Epidermal melanocyte (primary cell): ENCODE measurements around the gene RAD51B.
A peak's percentile ranks its signal among the peaks of the same experiment; 100 is the strongest.

Experiments used
- DNase-seq: peaks from one replicate; pipeline ENCODE4 v3.0.0; 2011; ENCODE audit warnings: low spot score; ENCODE audit not compliant: insufficient read length

The RAD51B gene

DNA sequence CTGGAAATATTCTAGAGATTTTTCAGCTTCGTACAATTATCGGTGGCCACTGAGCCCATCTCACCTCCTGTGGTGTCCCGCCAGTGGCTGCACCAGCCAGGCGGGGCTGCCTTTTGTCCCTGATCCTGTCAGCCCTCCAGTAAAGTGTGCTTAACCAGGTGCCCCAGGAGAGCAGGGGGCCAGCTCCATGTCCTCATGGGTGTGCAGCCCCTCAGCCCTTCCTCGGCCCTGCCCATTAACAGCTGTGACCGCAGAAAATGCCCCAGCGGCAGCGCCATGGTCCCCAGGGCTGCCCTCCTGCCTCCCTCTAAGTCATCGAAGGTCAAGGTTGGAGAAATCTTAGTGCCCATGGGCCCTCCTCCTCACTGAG, 784.8 kb downstream of the RAD51B start:
- no peak for DNase-seq

GRCh38 chr14:68604822-68605221, 785.2 kb downstream of the RAD51B start:
- DNase-seq, result no peak

- no peak for DNase-seq
These were observed 786.6 kb downstream of the RAD51B start for GRCh38 chr14:68606176-68606575.

DNA sequence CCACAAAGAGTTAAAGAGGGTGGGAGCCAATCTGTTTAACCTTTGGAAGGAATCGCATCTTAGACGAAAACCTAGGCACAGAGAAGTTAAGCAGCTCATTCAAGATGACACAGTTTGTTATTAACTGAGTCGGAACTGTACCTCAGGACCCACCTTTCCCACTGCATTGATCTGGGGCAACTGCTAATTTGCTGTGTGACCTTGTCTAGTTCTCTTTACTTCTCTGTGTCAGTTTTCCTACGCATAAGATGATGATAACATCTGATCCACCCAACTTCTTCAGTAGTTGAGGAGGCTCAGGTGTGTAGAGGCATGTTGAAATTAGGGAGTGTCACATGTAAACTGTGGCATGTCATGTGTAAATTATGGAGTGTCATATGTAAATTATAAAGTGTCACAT, 787.1 kb downstream of the RAD51B start:
- no peak for DNase-seq

GRCh38 chr14:68607081-68607866, 787.7 kb downstream of the RAD51B start:
- DNase-seq, result no peak

DNA sequence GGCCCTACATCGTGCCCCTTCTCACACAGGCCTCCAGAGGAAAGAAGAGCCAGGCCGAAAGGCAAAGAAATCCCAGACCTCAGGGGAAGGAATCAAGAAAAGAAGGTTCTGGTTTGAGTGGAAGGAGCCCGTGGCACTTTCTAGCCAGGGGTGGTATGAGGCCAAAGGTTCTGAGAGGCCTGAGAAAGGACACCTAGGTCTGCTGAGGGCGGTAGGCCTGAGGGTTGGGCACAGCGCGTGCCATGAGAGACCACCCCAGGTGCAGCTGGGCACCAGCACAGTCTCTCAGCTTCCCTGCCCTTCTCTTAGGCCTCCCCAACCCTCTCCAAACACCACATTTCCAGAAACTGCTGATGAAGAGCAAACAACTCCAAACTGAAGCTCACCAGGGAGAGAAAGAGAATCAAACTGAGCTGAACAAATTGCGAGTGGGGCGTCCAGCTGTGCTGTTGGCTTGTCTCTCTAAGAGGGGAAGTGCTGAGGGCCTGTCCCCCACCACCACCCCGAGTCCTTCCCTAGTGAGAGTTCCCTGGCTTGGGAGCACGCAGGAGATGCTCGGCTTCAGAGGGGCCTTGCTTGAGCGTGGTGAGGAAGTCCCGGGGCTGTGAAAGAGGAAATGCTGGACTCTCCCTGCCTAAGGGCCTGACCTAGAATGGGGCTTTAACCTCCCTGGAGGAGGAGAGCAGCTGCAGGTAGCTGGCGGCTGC, 788.4 kb downstream of the RAD51B start:
- no peak for DNase-seq

DNA sequence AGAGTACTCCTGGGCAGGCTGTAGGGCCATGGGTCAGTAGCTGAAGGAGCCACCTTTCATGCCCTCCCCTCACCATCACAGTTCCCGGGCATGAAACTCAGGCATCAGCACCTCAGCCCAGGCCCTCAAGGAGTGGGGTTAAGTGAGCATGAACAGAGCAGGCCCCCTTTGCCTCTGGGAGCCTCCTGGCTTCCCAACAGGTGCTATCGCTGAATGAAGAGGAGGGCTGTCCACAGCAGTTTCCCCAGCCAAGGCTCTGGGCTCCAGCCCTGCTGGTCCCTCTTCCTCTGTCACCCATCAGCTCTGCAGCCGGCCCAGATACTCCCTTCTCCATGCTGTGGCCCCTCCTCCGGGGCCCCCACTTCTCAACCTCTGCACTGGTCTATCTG, 789.0 kb downstream of the RAD51B start:
- DNase-seq, result no peak

GRCh38 chr14:68609012-68609411, 789.4 kb downstream of the RAD51B start:
- DNase-seq, result no peak

DNA sequence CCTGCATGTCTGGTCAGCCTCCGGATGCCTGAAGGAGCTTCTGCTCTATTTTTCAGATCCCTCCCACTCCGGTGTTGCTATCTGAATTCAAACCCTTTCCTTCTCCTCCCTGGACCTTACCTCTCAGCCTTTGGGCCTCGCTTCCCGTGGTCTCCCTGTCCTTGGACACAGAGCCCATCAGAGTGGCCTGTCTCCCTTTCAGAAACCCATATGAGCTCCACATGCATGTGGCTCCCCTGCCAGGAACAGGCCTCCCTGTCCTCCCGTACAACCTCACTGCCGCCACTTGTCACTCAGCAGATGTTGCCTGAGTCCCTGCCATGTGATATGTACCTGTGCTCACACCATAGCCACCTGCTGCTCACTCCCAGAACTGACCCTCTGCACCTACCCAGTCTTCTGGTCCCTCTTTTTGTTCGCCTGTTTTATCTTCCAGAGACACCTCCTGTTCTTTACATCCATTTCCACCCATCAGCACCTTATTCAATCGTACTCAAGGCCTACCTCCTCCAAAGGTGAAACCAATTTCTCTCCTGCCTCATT, 790.7 kb downstream of the RAD51B start:
- DNase-seq, result no peak

GRCh38 chr14:68611599-68611998, 792.0 kb downstream of the RAD51B start:
- DNase-seq, result no peak

- DNase-seq, result no peak
These were observed 792.5 kb downstream of the RAD51B start for GRCh38 chr14:68612049-68612448.

GRCh38 chr14:68616221-68616902, 796.8 kb downstream of the RAD51B start:
- DNase-seq, result no peak

GRCh38 chr14:68619790-68620574, 800.4 kb downstream of the RAD51B start:
- DNase-seq, result no peak

- DNase-seq, result peak; percentile 43
These were observed 802.1 kb downstream of the RAD51B start for GRCh38 chr14:68621400-68622365.

DNA sequence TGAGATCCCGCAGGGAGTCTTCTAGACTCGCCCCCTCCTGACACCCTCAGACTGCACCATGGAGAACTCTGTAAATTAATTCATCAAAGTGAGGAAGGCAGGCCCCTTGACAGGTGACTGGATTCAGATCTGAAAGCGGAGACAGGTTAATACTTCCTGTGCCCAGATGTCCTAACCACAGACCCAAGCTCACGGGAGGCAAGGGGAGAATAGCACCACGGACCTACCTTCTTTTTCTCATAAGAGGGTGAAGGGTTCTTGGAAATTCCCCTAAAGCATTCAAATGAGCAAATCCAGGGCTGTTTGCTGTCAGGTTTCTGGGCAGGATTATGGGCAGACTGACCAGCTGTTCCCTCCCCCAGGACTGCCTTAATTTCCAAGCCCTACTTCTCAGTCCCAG, 803.3 kb downstream of the RAD51B start:
- DNase-seq, result no peak

- DNase-seq, result no peak
These were observed 803.7 kb downstream of the RAD51B start for GRCh38 chr14:68623307-68623706.

DNA sequence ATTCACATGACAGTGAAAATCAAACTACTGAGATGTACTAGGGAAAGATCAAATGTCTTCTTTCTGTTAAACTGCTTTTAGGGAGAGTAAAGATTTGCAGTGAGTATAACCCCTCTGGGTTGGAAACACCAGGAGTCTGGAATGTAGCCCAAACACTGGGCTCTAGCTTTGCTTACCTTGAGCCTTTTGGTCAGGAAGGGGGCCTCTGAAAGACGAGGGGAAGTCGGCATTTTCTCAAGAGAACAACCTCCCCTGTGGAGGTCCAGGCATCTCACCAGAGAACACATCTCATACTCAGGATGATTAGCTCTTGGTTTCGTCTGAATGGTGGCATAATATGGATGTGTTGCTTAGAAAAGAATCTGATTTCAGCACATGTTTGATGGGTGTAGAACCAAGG, 804.2 kb downstream of the RAD51B start:
- DNase-seq, result no peak

DNA sequence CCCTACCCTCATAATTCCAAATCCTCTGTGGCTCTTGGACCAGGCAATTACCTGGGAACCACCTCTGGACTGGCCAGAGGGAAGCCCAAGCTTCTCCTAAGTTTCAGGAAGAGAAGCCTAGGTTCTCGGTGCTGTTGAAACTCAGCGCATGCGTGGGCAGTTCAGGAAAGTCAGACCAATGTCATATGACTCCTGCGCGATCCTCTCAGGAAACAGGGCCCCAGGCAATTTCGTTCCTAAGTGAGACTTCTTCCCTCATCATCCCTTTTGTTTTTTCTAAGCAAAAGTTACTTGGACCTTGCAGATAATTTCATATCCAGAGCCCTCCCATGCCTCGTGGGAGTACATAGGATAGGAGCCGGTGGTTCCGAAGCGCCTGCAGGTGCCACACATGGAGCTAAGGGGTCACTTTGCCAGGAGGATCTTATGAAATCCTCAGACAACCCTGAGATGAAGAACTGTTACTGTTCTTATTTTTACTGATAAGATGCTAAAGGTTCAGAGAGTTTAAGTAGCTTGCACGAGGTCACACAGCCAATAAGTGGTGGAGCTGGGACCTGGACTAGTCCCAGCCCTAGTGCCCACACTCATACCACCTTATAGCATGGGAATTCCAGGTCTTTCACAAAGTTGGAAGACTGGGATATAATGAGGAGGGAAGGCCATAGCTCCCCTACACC, 805.1 kb downstream of the RAD51B start:
- DNase-seq, result no peak

DNA sequence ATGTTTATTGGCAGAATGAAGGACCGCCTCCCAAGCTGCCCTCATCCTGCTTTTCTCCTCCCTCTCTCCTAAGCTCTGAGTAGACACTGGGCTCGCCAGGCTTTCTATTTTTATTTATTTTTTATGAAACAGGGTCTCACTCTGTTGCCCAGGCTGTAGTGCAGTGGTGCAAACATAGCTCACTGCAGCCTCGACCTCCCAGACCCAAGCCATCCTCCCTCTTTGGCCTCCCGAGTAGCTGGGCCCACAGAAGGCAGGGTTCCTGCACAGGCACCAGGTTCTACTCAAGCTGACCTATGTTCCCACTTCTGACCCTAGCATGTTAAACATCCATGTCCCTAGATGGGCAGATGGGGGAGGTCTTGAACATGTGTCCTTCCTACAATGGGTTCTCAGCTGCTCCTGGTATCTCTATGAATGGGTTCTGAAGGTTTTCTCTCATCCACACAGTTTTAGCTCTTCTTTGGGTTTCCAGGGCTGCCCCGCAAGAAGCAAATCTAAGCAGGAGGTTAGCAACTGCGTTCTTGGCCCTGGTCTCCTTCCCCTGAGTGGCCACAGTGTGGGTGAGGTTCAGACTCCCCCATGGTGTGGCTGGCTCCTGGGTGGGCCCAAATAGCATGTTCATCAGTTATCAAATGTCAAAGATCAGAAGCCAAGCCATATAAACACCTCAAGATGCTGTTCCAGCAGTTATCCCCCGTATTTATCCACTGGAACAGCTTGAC, 805.9 kb downstream of the RAD51B start:
- DNase-seq, result no peak
